Nephron progenitor cell (in vitro differentiated cells): ENCODE data around the gene COL9A3.
"Not testable (repeated sequence)": the region's sequence is repeated elsewhere in the genome, so short reads cannot be mapped to it uniquely, and the experiment has no call there.

ENCODE experiments used
- DNase-seq: peaks from one replicate; pipeline ENCODE4 v3.0.0; 2021
- H3K27ac Mint-ChIP-seq: 2 replicates; pipeline ENCODE4 v1.8.0; 2021; ENCODE audit warnings: mild to moderate bottlenecking, moderate library complexity, mixed read lengths
- H3K27me3 Mint-ChIP-seq: 2 replicates; pipeline ENCODE4 v1.8.0; 2021; ENCODE audit warnings: mild to moderate bottlenecking, low read depth, mixed read lengths; ENCODE audit not compliant: poor library complexity
- H3K36me3 Mint-ChIP-seq: 2 replicates; pipeline ENCODE4 v1.8.0; 2021; ENCODE audit warnings: low read depth, mixed read lengths
- H3K4me1 Mint-ChIP-seq: 2 replicates; pipeline ENCODE4 v1.8.0; 2021; ENCODE audit warnings: mixed read lengths
- H3K4me3 Mint-ChIP-seq: 2 replicates; pipeline ENCODE4 v1.8.0; 2021; ENCODE audit warnings: mild to moderate bottlenecking, moderate library complexity, mixed read lengths
- H3K9me3 Mint-ChIP-seq: 2 replicates; pipeline ENCODE4 v1.8.0; 2021; ENCODE audit warnings: mild to moderate bottlenecking, moderate library complexity, mixed read lengths
- CTCF ChIP-seq: fragments of 200-600 bp; sonication (generic); IDR thresholded peaks from 2 replicates; pipeline ENCODE4 v1.5.0; 2021; ENCODE audit warnings: antibody characterized with exemption

COL9A3 gene

GRCh38 chr20:62849431-62849830 is 32.6 kb downstream of the COL9A3 start:
- Mint-ChIP-seq H3K27me3 (peaks cover 5% of the 10 kb centered on the region), H3K27ac (no peak overlapping the region), H3K36me3 (peaks cover 50% of the 10 kb centered on the region), H3K4me1 (peaks cover 30% of the 10 kb centered on the region), H3K9me3 (no peaks in the 10 kb centered on the region), H3K4me3 (no peak overlapping the region)
- no peak for TF ChIP-seq CTCF
- DNase-seq, result no peak

GRCh38 chr20:62850333-62850974 is 33.6 kb downstream of the COL9A3 start:
- Mint-ChIP-seq H3K36me3 (peaks cover 51% of the 10 kb centered on the region), H3K27ac (no peak overlapping the region), H3K9me3 (no peaks in the 10 kb centered on the region), H3K4me1 (peaks cover 28% of the 10 kb centered on the region), H3K4me3 (no peak overlapping the region), H3K27me3 (peaks cover 5% of the 10 kb centered on the region)
- DNase-seq, result no peak
- TF ChIP-seq CTCF, result no peak

- Mint-ChIP-seq H3K4me3 (no peak overlapping the region), H3K36me3 (peaks cover 46% of the 10 kb centered on the region), H3K27ac (no peak overlapping the region), H3K27me3 (peaks cover 5% of the 10 kb centered on the region), H3K9me3 (no peaks in the 10 kb centered on the region), H3K4me1 (peaks cover 17% of the 10 kb centered on the region)
- no peak for TF ChIP-seq CTCF
- DNase-seq, result no peak
These were observed 35.3 kb downstream of the COL9A3 start for GRCh38 chr20:62852196-62852595.

- no peak for TF ChIP-seq CTCF
- no peak for DNase-seq
These were observed 36.0 kb downstream of the COL9A3 start for GRCh38 chr20:62852841-62853240.

GRCh38 chr20:62853304-62853703 is 36.5 kb downstream of the COL9A3 start:
- not testable (repeated sequence) for H3K4me3 Mint-ChIP-seq, DNase-seq, H3K9me3 Mint-ChIP-seq, H3K27me3 Mint-ChIP-seq, H3K27ac Mint-ChIP-seq
- Mint-ChIP-seq H3K36me3 (peaks cover 45% of the 10 kb centered on the region), H3K4me1 (peaks cover 14% of the 10 kb centered on the region)

More at GRCh38 chr20:62852841-62853240, 36.0 kb downstream of the COL9A3 start:
- Mint-ChIP-seq H3K9me3 (no peaks in the 10 kb centered on the region), H3K27me3 (peaks cover 5% of the 10 kb centered on the region), H3K36me3 (peaks cover 47% of the 10 kb centered on the region), H3K4me1 (peaks cover 13% of the 10 kb centered on the region), H3K4me3 (no peak overlapping the region), H3K27ac (no peak overlapping the region)

GRCh38 chr20:62854121-62854520 is 37.3 kb downstream of the COL9A3 start:
- Mint-ChIP-seq H3K27ac (peak overlapping the region; percentile 70), H3K27me3 (peaks cover 10% of the 10 kb centered on the region), H3K9me3 (no peaks in the 10 kb centered on the region), H3K4me1 (peaks cover 18% of the 10 kb centered on the region), H3K36me3 (peaks cover 42% of the 10 kb centered on the region), H3K4me3 (no peak overlapping the region)
- no peak for TF ChIP-seq CTCF
- DNase-seq, result no peak
